RWPE1 (cell line): ENCODE data around the gene PRSS12.

Experiments
- CTCF ChIA-PET: fragments of 350-600 bp; sonication (Branson Sonifier 250); formaldehyde crosslinking; extraction: SDS; loops from one replicate; lab custom pipeline; 2021; lab: Yijun Ruan, JAX
- POLR2A ChIA-PET: fragments of 400-600 bp; formaldehyde crosslinking; extraction: SDS; loops from one replicate; lab custom pipeline; 2020; ENCODE audit warnings: antibody characterized with exemption; ENCODE audit not compliant: low non-redundant PET; lab: Yijun Ruan, JAX
- DNase-seq: peaks from one replicate; pipeline ENCODE4 v3.0.0; 2012; ENCODE audit warnings: low spot score
- H3K27ac ChIP-seq: fragments of 450-650 bp; 2 replicates; pipeline ENCODE4 v1.5.1; 2017
- TF ChIP-seq, protein P1 (sequence below): fragments of 450-650 bp; conservative IDR thresholded peaks from 2 replicates; pipeline ENCODE4 v1.5.1; 2017; ENCODE audit warnings: low read depth, mild to moderate bottlenecking

Gene PRSS12

DNA sequence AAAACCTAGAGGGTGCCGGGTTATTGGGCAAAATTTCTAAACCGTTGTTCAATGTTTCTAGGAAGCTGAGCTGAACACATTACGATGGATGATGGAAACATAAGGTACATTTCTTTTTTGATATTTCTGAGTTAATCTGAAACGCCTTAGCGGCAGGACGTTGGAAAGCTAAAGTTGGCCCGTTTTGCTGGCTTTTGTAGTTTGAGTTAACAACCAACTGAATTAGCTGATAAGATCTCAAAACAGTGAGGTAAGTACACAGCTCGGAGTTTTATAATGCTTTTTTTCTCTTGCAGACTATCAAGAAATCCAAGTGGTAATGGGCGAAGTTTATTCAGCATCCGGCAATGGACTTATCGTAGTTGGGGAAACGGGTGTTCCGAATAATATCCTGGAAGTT, 73.5 kb downstream of the PRSS12 start:
- no peak for DNase-seq
- ChIA-PET POLR2A (no interaction called here), CTCF (interaction anchor here (0.6 to 0.7 kb wide), 2 partner anchors 80 to 582 kb away, joined by 3 read pairs; no protein-coding TSS in a partner anchor)
- H3K27ac ChIP-seq: no peak overlapping the region; the same call in 1 of the 2 replicates
- TF ChIP-seq, protein P1, sequence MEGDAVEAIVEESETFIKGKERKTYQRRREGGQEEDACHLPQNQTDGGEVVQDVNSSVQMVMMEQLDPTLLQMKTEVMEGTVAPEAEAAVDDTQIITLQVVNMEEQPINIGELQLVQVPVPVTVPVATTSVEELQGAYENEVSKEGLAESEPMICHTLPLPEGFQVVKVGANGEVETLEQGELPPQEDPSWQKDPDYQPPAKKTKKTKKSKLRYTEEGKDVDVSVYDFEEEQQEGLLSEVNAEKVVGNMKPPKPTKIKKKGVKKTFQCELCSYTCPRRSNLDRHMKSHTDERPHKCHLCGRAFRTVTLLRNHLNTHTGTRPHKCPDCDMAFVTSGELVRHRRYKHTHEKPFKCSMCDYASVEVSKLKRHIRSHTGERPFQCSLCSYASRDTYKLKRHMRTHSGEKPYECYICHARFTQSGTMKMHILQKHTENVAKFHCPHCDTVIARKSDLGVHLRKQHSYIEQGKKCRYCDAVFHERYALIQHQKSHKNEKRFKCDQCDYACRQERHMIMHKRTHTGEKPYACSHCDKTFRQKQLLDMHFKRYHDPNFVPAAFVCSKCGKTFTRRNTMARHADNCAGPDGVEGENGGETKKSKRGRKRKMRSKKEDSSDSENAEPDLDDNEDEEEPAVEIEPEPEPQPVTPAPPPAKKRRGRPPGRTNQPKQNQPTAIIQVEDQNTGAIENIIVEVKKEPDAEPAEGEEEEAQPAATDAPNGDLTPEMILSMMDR: no peak

DNA sequence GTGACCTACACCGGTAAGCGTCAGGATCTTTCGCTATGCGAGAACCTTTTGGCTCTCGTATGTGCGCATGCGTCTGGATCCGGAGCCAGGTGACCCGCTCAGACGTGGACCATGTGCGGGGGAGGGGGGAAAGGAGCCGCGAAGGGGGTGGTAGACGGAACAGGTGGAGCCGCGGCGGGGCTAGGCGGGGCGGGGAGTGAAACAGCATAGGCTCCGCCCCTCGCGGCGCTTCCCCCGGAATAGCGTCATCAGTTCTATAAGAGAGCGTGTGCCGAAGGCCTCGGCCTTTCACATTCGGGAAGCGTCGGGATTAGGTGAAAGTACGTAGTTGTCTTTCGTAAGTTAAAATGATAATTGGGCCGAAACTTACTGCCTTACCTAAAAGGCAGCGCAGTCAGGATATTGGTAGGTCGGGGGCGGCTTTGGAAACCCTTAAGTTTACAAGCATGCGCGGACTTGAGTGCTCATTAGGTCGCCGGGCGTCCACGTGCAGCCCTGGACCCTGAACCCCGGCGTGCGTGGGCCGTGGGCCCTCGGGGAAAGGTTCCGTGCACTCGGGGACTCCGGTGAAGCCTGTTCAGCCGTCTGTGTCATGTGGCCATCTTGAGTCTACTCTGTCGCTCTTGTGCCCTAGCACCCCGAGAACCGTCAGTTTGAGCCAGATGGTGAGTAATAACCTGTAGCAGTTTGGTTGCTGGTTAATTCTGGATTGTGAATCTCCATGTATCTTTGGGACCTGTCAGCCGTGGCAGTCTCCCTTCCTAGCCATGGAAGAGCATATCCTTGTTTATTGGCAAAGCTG, 74.1 kb downstream of the PRSS12 start:
- H3K27ac ChIP-seq: peak overlapping the region; percentile 81
- peak; percentile 99 for DNase-seq
- ChIA-PET CTCF (interaction anchor here (0.6 to 0.7 kb wide), 2 partner anchors 81 to 581 kb away, joined by 3 read pairs; no protein-coding TSS in a partner anchor), POLR2A (no interaction called here)
- TF ChIP-seq, protein P1: no peak

DNA sequence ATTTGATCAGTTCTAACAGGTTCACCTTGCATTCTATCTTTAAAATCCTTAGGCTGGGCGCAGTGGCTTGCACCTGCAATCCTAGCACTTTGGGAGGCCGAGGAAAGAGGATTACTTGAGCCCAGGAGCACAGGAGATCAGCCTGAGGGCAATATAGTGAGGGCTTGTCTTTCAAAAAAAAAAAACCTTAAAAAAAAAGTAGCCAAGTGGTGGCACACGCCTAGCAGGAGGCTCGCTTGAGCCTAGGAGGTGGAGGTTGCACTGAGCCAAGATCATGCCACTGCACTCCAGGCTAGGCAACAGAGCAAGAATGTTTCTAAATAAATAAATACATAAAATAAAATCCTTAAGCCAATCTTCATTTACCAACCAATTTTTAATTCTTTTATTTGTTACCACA, 75.6 kb downstream of the PRSS12 start:
- ChIA-PET POLR2A (no interaction called here), CTCF (no interaction called here)
- TF ChIP-seq, protein P1: no peak
- H3K27ac ChIP-seq: no peak overlapping the region
- no peak for DNase-seq

DNA sequence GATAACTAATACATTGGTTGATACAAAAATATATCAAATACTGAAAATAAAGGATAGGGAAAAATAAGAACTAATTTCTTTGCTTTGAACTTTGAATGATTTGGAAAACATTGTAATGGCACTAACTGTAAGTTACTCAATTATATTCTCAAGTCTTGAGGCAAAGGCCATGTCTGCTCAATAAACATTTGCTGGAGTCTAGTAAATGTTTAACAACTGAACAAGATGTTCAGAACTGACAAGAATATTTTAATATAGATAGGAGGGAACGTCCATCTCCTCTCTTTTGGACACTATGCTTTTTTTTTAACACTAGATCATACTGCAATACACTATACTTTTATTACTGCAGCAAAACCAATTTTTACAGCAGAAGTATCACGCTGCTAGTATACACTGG, 76.2 kb downstream of the PRSS12 start:
- CTCF ChIA-PET: no interaction called here
- no peak for DNase-seq
- TF ChIP-seq, protein P1: no peak
- POLR2A ChIA-PET: no interaction called here
- no peak overlapping the region for H3K27ac ChIP-seq

DNA sequence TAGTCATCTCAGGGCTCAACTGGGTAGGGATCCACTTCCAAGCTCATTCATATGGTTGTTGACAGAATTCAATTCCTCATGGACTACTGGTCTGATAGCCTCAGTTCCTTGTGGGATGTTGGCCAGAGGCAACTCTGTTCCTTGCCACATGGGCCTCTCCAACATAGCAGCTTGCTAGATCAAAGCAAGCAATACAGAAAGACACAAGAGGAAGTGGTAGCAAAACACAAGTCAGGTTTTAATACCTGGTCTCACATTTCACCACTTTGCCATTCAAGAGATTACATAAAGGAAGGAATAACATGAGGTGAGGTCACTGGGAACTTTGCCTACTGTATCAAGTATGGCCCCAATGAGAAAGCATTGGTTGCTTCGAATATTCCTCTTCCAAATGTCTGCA, 79.2 kb downstream of the PRSS12 start:
- H3K27ac ChIP-seq: no peak overlapping the region
- no peak for DNase-seq
- POLR2A ChIA-PET: no interaction called here
- CTCF ChIA-PET: interaction anchor here (0.7 kb wide), 1 partner anchor 807 kb away, joined by 3 read pairs; no protein-coding TSS in a partner anchor
- TF ChIP-seq, protein P1: no peak

DNA sequence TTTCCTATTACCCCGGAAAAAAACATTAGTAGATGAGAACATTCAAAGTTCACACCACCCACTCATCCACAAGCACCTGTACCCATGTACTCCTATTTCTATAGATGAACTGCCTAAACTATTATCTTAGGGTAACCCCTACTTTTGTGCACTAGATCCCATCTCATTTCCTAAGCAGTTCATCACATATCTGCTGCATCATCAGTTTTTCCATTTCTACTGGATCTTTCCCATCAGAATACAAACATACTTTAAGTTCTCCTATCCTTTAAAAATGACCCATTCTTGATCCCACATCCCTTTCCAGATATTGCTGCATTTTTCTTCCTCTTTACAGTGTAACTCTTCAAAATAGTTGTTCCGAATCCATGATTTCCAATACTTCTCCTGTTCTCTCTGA, 81.0 kb downstream of the PRSS12 start:
- no peak overlapping the region for H3K27ac ChIP-seq
- TF ChIP-seq, protein P1: no peak
- CTCF ChIA-PET: no interaction called here
- POLR2A ChIA-PET: no interaction called here
- DNase-seq: no peak
